Prostate gland (tissue), 2 donors: ENCODE data around the gene LMX1B. TPM values are rescaled to one million over a fixed set of nuclear protein-coding genes. Genes with fewer than 3 reads are reported as not detected.

Experiments
- DNase-seq: peaks from one replicate; pipeline ENCODE4 v3.0.0-alpha.2; 2019; ENCODE audit warnings: low spot score
- H3K27ac ChIP-seq, 2 donors: fragments of 200-600 bp; sonication (generic); 2 replicates each; pipeline ENCODE4 v1.5.1; 2017 to 2019
- H3K27me3 ChIP-seq: fragments of 200-600 bp; sonication (generic); replicated peaks from 2 replicates; pipeline ENCODE4 v1.5.1; 2019; ENCODE audit not compliant: insufficient read depth
- H3K36me3 ChIP-seq, 2 donors: fragments of 200-600 bp; sonication (generic); 1 replicate in 1 of 2; 2 replicates in 1 of 2; pipeline versions ENCODE4 v1.5.1 to v1.8.1; 2017 to 2019
- H3K4me1 ChIP-seq: fragments of 200-600 bp; sonication (generic); replicated peaks from 2 replicates; pipeline ENCODE4 v1.5.1; 2019
- H3K4me3 ChIP-seq, 2 donors: fragments of 200-600 bp; sonication (generic); 2 replicates each; pipeline ENCODE4 v1.5.1; 2017 to 2019
- H3K9me3 ChIP-seq: fragments of 200-600 bp; sonication (generic); 2 replicates; pipeline ENCODE4 v1.5.1; 2017
- POLR2A ChIP-seq: fragments of 450-650 bp; IDR thresholded peaks from one replicate; pipeline ENCODE4 v1.6.1; 2016; ENCODE audit warnings: antibody characterized with exemption, mild to moderate bottlenecking
- POLR2AphosphoS5 ChIP-seq: sonication (generic); formaldehyde crosslinking; IDR thresholded peaks from one replicate; pipeline ENCODE4 v1.6.1; 2017; ENCODE audit warnings: antibody characterized with exemption
- WGBS: methylation state at CpG from one replicate; pipeline ENCODE4 v1.1.5; 2018; 5-methylcytosine and 5-hydroxymethylcytosine counted together
- intact Hi-C: fragments of 100-400 bp; cut with DNase I; formaldehyde crosslinking; loops from one replicate; pipeline ENCODE4 v1.14.2; 2022
- total RNA-seq, 2 donors: library from RNA; depleted of rRNA; stranded (reverse); fragments of >200 nt; gene quantifications; one replicate each; pipeline ENCODE4 v1.1.0, GENCODE V29; 2016
- TF ChIP-seq, protein P1 (sequence below), 4 experiments: fragments of 200-600 bp in 2 of 4; fragments of 450-650 bp in 2 of 4; sonication (generic) in 2 of 4; IDR thresholded peaks; 1 replicate in 3 of 4; 2 replicates in 1 of 4; pipeline ENCODE4 v1.5.1; 2016 to 2019; ENCODE audit warnings: antibody characterized with exemption in 4 of 4, mild to moderate bottlenecking in 2 of 4, moderate library complexity in 2 of 4

LMX1B gene
- total RNA-seq, 2 donors from 2014 or later, result 0.18 to 2.1 TPM

DNA sequence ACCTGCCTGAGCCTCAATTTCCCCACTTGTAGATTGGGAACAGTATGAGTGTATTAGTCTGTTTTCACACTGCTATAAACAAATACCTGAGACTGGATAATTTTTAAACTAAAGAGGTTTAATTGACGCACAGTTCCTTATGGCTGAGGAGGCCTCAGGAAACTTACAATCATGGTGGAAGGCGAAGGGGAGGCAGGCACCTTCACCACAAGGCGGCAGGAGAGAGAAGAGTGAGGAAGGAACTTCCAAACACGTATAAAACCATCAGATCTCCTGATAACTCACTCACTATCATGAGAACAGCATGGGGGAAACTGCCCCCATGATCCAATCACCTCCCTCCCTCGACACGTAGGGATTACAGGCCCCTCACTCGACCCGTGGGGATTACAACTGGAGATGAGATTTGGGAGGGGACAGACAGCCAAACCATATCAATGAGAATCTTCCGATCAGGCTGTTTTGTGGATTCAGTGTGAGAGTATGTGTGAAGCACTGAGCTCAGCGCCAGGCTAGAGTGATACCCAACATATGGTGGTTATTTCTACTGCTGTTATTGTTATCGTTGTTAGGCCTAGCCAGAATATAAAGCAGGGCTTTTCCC, 14.6 kb upstream of the LMX1B start:
- Histone ChIP-seq H3K4me3 (no peak overlapping the region), H3K36me3 (no peaks in the 10 kb centered on the region), H3K9me3 (no peaks in the 10 kb centered on the region), H3K27ac (no peak overlapping the region), H3K27me3 (no peaks in the 10 kb centered on the region), H3K4me1 (no peaks in the 10 kb centered on the region)
- intact Hi-C loops, result loop anchor here (10.0 kb wide), 1 partner anchor 64 kb away; no protein-coding TSS in a partner anchor
- WGBS, result 56% methylated on average over 11 of the region's 11 CpGs
- TF ChIP-seq POLR2AphosphoS5, result no peak
- no peak for TF ChIP-seq POLR2A
- TF ChIP-seq, protein P1, sequence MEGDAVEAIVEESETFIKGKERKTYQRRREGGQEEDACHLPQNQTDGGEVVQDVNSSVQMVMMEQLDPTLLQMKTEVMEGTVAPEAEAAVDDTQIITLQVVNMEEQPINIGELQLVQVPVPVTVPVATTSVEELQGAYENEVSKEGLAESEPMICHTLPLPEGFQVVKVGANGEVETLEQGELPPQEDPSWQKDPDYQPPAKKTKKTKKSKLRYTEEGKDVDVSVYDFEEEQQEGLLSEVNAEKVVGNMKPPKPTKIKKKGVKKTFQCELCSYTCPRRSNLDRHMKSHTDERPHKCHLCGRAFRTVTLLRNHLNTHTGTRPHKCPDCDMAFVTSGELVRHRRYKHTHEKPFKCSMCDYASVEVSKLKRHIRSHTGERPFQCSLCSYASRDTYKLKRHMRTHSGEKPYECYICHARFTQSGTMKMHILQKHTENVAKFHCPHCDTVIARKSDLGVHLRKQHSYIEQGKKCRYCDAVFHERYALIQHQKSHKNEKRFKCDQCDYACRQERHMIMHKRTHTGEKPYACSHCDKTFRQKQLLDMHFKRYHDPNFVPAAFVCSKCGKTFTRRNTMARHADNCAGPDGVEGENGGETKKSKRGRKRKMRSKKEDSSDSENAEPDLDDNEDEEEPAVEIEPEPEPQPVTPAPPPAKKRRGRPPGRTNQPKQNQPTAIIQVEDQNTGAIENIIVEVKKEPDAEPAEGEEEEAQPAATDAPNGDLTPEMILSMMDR (IDR thresholded peaks at IDR 0.05), result no peak
- DNase-seq, result no peak

DNA sequence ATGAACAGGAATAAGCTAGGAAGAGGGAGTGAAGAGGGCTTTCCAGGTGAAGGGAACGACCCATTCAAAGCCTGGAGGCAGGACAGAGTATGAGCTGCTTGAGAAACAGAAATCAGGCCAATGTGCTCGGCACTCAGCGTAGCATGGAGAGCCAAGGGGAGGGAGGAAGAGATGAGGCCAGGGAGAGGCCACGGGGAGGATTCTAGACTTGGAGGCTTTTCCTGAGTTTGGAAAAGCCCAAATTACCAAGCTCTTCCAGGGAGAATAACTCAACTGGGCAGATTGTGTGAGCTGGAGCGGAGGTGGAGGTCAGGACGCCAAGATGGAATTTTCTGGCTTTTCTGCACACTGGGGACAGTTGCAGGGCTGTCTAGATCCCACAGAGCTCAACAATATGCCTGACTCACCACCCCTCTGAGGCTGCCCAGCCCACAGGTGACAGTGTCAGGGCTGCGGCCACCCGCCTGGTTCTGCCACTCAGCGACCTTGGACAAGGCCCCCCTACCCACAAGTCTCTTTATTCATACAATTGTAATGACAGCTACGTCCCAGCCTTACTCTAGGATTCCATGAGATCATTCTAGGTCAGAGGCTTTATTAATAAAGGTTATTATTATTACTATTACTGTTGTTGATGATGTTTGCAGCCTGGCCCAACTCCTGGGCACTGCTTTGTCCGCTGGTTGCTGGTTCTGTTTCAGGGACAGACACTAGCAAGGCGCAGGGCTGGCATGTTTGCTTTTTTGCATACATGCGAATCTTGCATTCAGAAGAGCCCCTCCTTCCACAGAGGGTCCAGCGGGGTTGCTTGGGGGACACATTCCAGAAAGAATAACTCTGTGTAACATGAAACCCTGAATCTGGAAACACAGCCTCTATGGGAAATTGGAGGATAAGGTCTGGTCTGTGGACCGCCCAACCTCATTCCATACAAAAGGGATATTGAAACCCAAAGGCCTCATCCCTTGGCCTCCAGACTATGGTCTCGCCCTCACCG, 9.4 kb upstream of the LMX1B start:
- DNase-seq, result no peak
- H3K36me3 ChIP-seq, result no peaks in the 10 kb centered on the region
- intact Hi-C loops, result no loop called here
- no peak overlapping the region for H3K27ac ChIP-seq
- TF ChIP-seq POLR2A, result no peak
- TF ChIP-seq, protein P1 (IDR thresholded peaks at IDR 0.05), result no peak
- no peak for TF ChIP-seq POLR2AphosphoS5
- no peaks in the 10 kb centered on the region for H3K4me1 ChIP-seq
- no peak overlapping the region for H3K4me3 ChIP-seq
- H3K27me3 ChIP-seq, result peaks cover 3% of the 10 kb centered on the region
- 83% methylated on average over 17 of the region's 17 CpGs for WGBS
- H3K9me3 ChIP-seq, result no peaks in the 10 kb centered on the region

DNA sequence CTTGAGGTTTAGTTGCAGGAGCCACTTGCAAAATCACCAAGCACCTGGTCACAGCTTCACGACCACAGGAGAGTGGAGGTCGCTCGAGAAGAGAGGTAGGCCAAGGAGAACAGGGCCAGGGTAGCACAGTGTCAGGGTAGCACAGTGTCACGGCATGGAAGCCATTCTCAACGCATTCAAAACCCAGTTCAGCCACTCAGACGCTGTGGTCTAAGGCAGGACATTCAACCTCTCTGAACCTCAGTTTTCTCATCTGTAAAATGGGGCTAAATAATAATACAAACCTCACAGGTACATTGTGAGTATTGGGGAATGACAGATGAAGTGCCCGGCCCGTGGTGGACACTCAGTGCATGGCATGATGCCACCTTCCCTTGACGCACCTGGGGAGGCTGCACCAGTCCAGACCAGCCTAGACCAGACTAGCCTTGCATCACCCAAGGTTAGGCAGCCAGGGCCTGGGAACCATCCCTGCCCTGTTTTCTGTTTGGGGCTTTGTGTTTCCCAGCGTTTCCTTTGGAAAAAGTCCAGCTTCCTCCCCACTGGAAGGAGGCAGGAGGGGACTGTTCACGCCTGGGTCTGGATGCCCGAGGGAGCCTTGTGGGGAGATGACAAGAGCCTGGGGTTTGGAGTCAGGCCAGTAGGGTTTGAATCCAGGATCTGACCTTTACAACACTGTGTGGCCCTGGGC, 7.8 kb upstream of the LMX1B start:
- no peaks in the 10 kb centered on the region for H3K9me3 ChIP-seq
- 65% methylated on average over 12 of the region's 12 CpGs for WGBS
- no peak overlapping the region for H3K4me3 ChIP-seq
- no peaks in the 10 kb centered on the region for H3K4me1 ChIP-seq
- intact Hi-C loops, result no loop called here
- H3K36me3 ChIP-seq, result no peaks in the 10 kb centered on the region
- DNase-seq, result no peak
- H3K27me3 ChIP-seq, result peaks cover 16% of the 10 kb centered on the region
- no peak for TF ChIP-seq POLR2AphosphoS5
- no peak for TF ChIP-seq POLR2A
- TF ChIP-seq, protein P1 (IDR thresholded peaks at IDR 0.05), result no peak
- no peak overlapping the region for H3K27ac ChIP-seq

DNA sequence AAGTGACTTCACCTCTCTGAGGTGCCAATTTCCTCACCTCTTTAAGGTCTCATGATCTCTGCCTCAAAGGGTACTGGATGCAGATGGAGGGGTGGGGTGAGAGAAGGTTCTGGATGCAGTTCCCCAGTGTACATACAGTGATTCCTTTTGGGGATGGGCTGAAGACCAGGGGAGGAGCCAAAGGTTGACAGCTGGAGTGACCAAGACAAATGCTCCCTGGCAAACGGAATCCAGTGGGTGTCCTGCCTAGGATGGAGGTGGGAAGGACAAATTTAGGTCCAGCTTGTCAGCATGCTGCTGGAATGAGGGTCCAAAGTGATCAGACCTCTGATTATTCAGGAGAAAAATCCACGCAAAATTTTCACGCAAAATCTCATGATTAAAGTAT, 7.3 kb upstream of the LMX1B start:
- Histone ChIP-seq H3K9me3 (no peaks in the 10 kb centered on the region), H3K36me3 (no peaks in the 10 kb centered on the region), H3K27me3 (peaks cover 16% of the 10 kb centered on the region), H3K4me3 (no peak overlapping the region), H3K27ac (no peak overlapping the region), H3K4me1 (no peaks in the 10 kb centered on the region)
- TF ChIP-seq, protein P1 (IDR thresholded peaks at IDR 0.05), result no peak
- 51% methylated on average over 3 of the region's 3 CpGs for WGBS
- no peak for DNase-seq
- intact Hi-C loops, result no loop called here
